ENCODE measurements around the gene IL16.
A peak's percentile ranks its signal among the peaks of the same experiment; 100 is the strongest.

DNA sequence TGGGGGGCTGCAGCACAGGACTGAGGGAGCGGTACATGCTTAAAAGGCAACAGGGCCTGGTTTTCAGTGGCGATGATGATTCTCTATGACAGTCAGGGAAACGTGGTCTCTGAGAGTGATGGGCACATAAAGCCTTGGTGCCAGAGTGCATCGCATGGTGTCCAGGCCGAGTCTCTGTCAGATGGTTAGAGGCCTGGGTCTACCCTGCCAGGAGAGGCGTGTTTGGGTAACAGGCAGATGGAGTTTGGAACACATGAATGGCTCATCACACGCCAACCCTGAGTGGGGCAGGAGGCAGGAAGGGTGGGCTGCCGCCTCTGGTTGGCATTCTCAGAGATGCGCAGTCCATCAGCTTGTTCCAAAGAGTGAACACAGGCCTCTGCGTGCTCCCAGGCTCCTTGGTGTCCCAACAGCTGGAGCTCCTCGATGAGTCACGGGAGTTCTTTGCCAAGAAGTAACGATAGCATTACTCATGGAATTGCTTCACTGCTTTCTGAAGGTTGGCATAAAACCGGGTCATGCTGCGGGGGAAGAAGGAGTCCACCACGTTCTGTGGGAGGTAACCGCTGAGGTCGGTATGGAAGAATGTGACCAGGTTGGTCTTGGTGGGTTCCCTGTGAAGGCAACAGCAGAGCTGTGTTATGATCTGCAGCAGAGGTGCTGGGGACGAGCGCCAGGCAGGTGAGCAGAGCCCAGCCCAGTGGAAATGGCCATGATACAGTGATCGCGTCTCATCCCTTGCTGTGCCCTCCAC lies 116.3 kb downstream of the IL16 start:
- TF ChIP-seq CTCF (IDR thresholded peaks at IDR 0.05) (no peak), POLR2AphosphoS5 (IDR thresholded peaks at IDR 0.05) (peak; percentile 79 to 85), POLR2A (IDR thresholded peaks at IDR 0.05; ENCODE audit: low read depth) (no peak)
